Measurements from ENCODE around the gene DCAF17.

DNA sequence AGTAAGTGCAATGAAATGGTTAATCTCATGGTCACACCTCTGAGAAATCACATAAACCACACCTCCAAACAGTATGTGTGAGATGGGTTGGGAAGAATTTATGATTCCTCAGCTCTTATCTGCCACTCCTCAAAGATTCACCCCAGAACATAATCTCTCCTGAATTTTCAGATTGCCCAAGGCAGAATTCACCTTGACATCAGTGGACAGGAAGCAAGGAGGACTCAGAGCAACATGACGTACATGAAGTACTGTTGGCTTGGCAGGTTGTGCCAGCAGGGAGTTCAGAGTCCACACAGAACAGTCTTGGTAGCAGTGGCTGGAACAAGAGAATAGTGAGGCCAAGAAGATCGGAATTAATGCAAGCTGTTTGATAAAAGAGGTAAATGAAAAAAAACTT, 56.6 kb downstream of the DCAF17 start:
- TF ChIP-seq, protein P1, sequence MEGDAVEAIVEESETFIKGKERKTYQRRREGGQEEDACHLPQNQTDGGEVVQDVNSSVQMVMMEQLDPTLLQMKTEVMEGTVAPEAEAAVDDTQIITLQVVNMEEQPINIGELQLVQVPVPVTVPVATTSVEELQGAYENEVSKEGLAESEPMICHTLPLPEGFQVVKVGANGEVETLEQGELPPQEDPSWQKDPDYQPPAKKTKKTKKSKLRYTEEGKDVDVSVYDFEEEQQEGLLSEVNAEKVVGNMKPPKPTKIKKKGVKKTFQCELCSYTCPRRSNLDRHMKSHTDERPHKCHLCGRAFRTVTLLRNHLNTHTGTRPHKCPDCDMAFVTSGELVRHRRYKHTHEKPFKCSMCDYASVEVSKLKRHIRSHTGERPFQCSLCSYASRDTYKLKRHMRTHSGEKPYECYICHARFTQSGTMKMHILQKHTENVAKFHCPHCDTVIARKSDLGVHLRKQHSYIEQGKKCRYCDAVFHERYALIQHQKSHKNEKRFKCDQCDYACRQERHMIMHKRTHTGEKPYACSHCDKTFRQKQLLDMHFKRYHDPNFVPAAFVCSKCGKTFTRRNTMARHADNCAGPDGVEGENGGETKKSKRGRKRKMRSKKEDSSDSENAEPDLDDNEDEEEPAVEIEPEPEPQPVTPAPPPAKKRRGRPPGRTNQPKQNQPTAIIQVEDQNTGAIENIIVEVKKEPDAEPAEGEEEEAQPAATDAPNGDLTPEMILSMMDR (IDR thresholded peaks at IDR 0.05), result no peak
- TF ChIP-seq POLR2A (IDR thresholded peaks at IDR 0.05), result no peak

Measured in body of pancreas (tissue), 4 donors.